ENCODE results near the gene OTULINL.
"Not testable (repeated sequence)": the region's sequence is repeated elsewhere in the genome, so short reads cannot be mapped to it uniquely, and the experiment has no call there.

The OTULINL gene

GRCh38 chr5:14581106-14581890 is at the start of gene OTULINL:
Gene OTULINL (plus strand): TSS chr5:14581792. CDS start chr5:14581895, 103 bp downstream.
- DNase-seq = peak; percentile 60

- DNase-seq = no peak
These were observed 49.4 kb upstream of the OTULINL start for GRCh38 chr5:14532180-14532579.

- no peak for DNase-seq
These were observed 46.8 kb upstream of the OTULINL start for GRCh38 chr5:14534773-14535172.

GRCh38 chr5:14545308-14545707 is 36.3 kb upstream of the OTULINL start:
- DNase-seq = peak; percentile 94

GRCh38 chr5:14545862-14546261 is 35.7 kb upstream of the OTULINL start:
- no peak for DNase-seq

GRCh38 chr5:14547666-14548065 is 33.9 kb upstream of the OTULINL start:
- peak; percentile 64 for DNase-seq

- no peak for DNase-seq
These were observed 30.4 kb upstream of the OTULINL start for GRCh38 chr5:14551211-14551610.

GRCh38 chr5:14552017-14552416 is 29.6 kb upstream of the OTULINL start:
- DNase-seq = peak; percentile 80

- DNase-seq = not testable (repeated sequence)
These were observed 27.3 kb upstream of the OTULINL start for GRCh38 chr5:14554288-14554687.

- DNase-seq = no peak
These were observed 25.6 kb upstream of the OTULINL start for GRCh38 chr5:14556015-14556414.

- no peak for DNase-seq
These were observed 24.3 kb upstream of the OTULINL start for GRCh38 chr5:14557203-14557770.

- DNase-seq = no peak
These were observed 23.7 kb upstream of the OTULINL start for GRCh38 chr5:14557791-14558415.

GRCh38 chr5:14560091-14560595 is 21.4 kb upstream of the OTULINL start:
- DNase-seq = peak; percentile 81

- no peak for DNase-seq
These were observed 19.9 kb upstream of the OTULINL start for GRCh38 chr5:14561741-14562140.

- DNase-seq = no peak
These were observed 13.3 kb upstream of the OTULINL start for GRCh38 chr5:14568333-14568732.

- no peak for DNase-seq
These were observed 11.5 kb upstream of the OTULINL start for GRCh38 chr5:14569948-14570691.

GRCh38 chr5:14571901-14572300 is 9.7 kb upstream of the OTULINL start:
- no peak for DNase-seq

- DNase-seq = peak; percentile 28
These were observed 9.2 kb upstream of the OTULINL start for GRCh38 chr5:14572385-14572784.

GRCh38 chr5:14572836-14573235 is 8.8 kb upstream of the OTULINL start:
- peak; percentile 57 for DNase-seq

- peak; percentile 84 for DNase-seq
These were observed 7.5 kb upstream of the OTULINL start for GRCh38 chr5:14574096-14574495.

- DNase-seq = peak; percentile 99
These were observed 6.6 kb upstream of the OTULINL start for GRCh38 chr5:14574891-14575508.

- DNase-seq = no peak
These were observed 5.4 kb upstream of the OTULINL start for GRCh38 chr5:14576206-14576605.
